CD4-positive, alpha-beta T cell treated with Interleukin-6 at 100 ng/mL for 8 hours (primary cell): ENCODE measurements around the gene IRX4.

Experiments
- DNase-seq: peaks from one replicate; pipeline ENCODE4 v3.0.0-alpha.2; 2020; ENCODE audit warnings: mixed read lengths, low spot score

The IRX4 gene

GRCh38 chr5:1891391-1891790 is 8.7 kb upstream of the IRX4 start:
- no peak for DNase-seq

- DNase-seq = no peak
Observed at GRCh38 chr5:1890296-1890695, 7.6 kb upstream of the IRX4 start.

GRCh38 chr5:1889321-1890065 is 6.8 kb upstream of the IRX4 start:
- no peak for DNase-seq

- DNase-seq = no peak
Observed at GRCh38 chr5:1888541-1889251, 6.0 kb upstream of the IRX4 start.

- no peak for DNase-seq
Observed at GRCh38 chr5:1887588-1888360, 5.0 kb upstream of the IRX4 start.

- DNase-seq = no peak
Observed at GRCh38 chr5:1886846-1887587, 4.3 kb upstream of the IRX4 start.

GRCh38 chr5:1885868-1886845 is 3.4 kb upstream of the IRX4 start:
- no peak for DNase-seq

- no peak for DNase-seq
Observed at GRCh38 chr5:1885404-1885755, 2.7 kb upstream of the IRX4 start.

- no peak for DNase-seq
Observed at GRCh38 chr5:1884678-1885403, 2.1 kb upstream of the IRX4 start.

- no peak for DNase-seq
Observed at GRCh38 chr5:1883925-1884677, 1.4 kb upstream of the IRX4 start.

GRCh38 chr5:1883120-1883924 is 597 bp upstream of the IRX4 start:
- DNase-seq = no peak

GRCh38 chr5:1881731-1882336 is 891 bp downstream of the IRX4 start:
- no peak for DNase-seq

- DNase-seq = no peak
Observed at GRCh38 chr5:1881098-1881572, 1.6 kb downstream of the IRX4 start.

GRCh38 chr5:1880377-1881025 is 2.2 kb downstream of the IRX4 start:
- DNase-seq = no peak

- no peak for DNase-seq
Observed at GRCh38 chr5:1879292-1880263, 3.1 kb downstream of the IRX4 start.

- DNase-seq = no peak
Observed at GRCh38 chr5:1878050-1878849, 4.5 kb downstream of the IRX4 start.
